Fibroblast of the aortic adventitia (primary cell): ENCODE results near the gene MND1. TPM values are rescaled to one million over a fixed set of nuclear protein-coding genes. Genes with fewer than 3 reads are reported as not detected.

Experiments
- DNase-seq: peaks from one replicate; pipeline ENCODE4 v3.0.0-alpha.2; 2010; ENCODE audit warnings: low read depth
- H3K4me3 ChIP-seq: 2 replicates; pipeline ENCODE4 v1.5.1; 2011; ENCODE audit warnings: low read depth, mild to moderate bottlenecking, control low read depth, low read length, moderate library complexity
- total RNA-seq: library from RNA; depleted of rRNA; stranded (reverse); fragments of >200 nt; gene quantifications from 2 replicates; pipeline ENCODE4 v1.2.3, GENCODE V29; 2012; ENCODE audit warnings: low replicate concordance
- TF ChIP-seq, protein P1 (sequence below): IDR thresholded peaks from 2 replicates; pipeline ENCODE4 v1.5.1; 2011; ENCODE audit warnings: mild to moderate bottlenecking, low read length, control low read depth, inconsistent platforms; ENCODE audit not compliant: insufficient read depth

MND1 gene
- total RNA-seq, 1 donor: 15.5 TPM

DNA sequence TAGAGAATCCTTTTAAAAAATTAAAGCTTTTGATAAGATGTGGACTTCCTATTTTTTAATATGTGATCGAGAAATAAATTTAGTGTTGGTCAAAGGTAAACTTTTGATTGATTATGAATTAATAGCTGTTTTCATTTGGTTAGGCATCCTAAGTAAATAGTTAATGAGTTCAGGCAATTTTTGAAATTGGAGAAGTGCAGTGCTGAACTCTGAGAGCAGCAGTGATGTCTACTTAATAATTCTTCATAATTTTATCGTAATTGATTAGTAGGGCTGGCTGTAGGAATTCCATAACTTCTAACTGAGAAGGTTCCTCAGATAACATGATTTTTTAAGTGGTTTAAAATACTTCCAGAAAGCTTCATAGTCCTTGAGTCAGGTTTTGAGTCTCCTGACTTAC lies 1.5 kb downstream of the MND1 start:
- DNase-seq: no peak
- TF ChIP-seq, protein P1, sequence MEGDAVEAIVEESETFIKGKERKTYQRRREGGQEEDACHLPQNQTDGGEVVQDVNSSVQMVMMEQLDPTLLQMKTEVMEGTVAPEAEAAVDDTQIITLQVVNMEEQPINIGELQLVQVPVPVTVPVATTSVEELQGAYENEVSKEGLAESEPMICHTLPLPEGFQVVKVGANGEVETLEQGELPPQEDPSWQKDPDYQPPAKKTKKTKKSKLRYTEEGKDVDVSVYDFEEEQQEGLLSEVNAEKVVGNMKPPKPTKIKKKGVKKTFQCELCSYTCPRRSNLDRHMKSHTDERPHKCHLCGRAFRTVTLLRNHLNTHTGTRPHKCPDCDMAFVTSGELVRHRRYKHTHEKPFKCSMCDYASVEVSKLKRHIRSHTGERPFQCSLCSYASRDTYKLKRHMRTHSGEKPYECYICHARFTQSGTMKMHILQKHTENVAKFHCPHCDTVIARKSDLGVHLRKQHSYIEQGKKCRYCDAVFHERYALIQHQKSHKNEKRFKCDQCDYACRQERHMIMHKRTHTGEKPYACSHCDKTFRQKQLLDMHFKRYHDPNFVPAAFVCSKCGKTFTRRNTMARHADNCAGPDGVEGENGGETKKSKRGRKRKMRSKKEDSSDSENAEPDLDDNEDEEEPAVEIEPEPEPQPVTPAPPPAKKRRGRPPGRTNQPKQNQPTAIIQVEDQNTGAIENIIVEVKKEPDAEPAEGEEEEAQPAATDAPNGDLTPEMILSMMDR: no peak
- H3K4me3 ChIP-seq: no peak overlapping the region

GRCh38 chr4:153346563-153346962 lies 2.1 kb downstream of the MND1 start:
- DNase-seq: peak; percentile 21
- no peak overlapping the region for H3K4me3 ChIP-seq
- TF ChIP-seq, protein P1: peak; percentile 31

GRCh38 chr4:153347117-153347516 lies 2.6 kb downstream of the MND1 start:
- TF ChIP-seq, protein P1: no peak
- H3K4me3 ChIP-seq: no peak overlapping the region
- DNase-seq: no peak

GRCh38 chr4:153348006-153348405 lies 3.5 kb downstream of the MND1 start:
- TF ChIP-seq, protein P1: no peak

DNA sequence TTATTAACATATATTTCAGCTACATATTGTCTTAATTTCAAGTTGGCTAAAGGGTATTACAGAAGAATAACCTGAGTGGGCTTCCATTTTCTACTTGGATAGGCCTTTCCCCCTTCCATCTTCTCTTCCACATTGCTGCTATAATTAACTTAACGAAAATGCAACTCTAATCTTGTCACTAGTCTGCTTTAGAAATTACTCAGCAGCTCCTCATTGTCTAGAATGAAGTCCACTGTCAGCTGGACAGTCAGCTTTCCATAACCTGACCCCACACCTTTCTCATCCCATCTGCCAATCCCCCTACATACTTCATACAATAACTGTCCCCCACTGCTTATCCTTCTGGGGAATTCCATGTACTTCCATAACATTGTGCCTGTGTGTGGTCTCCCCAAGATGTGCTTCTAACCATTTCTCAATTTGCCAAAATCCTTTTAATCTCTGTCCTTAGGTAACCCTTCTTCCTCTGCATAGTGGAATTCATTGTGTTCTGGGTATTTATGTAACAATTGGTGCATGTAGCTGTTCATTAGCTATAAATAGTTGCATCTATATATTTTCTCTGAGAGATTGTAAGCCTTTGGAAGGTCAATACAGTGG lies 4.8 kb downstream of the MND1 start:
- no peak overlapping the region for H3K4me3 ChIP-seq
- TF ChIP-seq, protein P1: no peak
- no peak for DNase-seq

More at GRCh38 chr4:153348006-153348405, 3.5 kb downstream of the MND1 start:
- H3K4me3 ChIP-seq: no peak overlapping the region
- DNase-seq: no peak

- DNase-seq: peak; percentile 42
- no peak overlapping the region for H3K4me3 ChIP-seq
- TF ChIP-seq, protein P1: no peak
Measured at GRCh38 chr4:153362184-153362583, 17.7 kb downstream of the MND1 start.

GRCh38 chr4:153364061-153364460 lies 19.6 kb downstream of the MND1 start:
- H3K4me3 ChIP-seq: no peak overlapping the region
- TF ChIP-seq, protein P1: no peak
- no peak for DNase-seq
